Measurements from ENCODE around the gene NT5DC1. TPM values are rescaled to one million over a fixed set of nuclear protein-coding genes. Genes with fewer than 3 reads are reported as not detected.

Gene NT5DC1
- total and polyA plus RNA-seq, 2 experiments from 2014 or later, result 27.0 to 29.8 TPM

DNA sequence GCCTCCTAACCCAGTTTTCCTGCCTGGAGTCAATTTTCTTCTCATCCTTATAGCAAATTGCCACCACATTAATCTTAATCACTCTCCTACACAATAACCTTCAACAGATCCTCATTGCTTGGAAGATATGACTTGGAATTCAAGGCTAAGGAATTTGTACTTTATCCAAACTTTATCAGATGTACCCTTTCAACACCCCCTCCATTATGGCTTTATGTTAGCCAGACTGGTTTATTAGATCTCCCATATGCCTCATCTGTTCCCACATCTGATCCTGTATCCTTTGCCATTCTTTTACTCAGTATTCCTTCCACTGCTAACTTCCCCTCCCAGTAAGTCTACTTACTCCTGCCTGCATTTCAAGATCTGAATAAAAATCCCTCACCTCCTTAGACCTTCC lies 36.0 kb upstream of the NT5DC1 start (continued):
- TF ChIP-seq, protein P1, sequence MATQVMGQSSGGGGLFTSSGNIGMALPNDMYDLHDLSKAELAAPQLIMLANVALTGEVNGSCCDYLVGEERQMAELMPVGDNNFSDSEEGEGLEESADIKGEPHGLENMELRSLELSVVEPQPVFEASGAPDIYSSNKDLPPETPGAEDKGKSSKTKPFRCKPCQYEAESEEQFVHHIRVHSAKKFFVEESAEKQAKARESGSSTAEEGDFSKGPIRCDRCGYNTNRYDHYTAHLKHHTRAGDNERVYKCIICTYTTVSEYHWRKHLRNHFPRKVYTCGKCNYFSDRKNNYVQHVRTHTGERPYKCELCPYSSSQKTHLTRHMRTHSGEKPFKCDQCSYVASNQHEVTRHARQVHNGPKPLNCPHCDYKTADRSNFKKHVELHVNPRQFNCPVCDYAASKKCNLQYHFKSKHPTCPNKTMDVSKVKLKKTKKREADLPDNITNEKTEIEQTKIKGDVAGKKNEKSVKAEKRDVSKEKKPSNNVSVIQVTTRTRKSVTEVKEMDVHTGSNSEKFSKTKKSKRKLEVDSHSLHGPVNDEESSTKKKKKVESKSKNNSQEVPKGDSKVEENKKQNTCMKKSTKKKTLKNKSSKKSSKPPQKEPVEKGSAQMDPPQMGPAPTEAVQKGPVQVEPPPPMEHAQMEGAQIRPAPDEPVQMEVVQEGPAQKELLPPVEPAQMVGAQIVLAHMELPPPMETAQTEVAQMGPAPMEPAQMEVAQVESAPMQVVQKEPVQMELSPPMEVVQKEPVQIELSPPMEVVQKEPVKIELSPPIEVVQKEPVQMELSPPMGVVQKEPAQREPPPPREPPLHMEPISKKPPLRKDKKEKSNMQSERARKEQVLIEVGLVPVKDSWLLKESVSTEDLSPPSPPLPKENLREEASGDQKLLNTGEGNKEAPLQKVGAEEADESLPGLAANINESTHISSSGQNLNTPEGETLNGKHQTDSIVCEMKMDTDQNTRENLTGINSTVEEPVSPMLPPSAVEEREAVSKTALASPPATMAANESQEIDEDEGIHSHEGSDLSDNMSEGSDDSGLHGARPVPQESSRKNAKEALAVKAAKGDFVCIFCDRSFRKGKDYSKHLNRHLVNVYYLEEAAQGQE (IDR thresholded peaks at IDR 0.05; ENCODE audit: unreplicated experiment), result no peak

DNA sequence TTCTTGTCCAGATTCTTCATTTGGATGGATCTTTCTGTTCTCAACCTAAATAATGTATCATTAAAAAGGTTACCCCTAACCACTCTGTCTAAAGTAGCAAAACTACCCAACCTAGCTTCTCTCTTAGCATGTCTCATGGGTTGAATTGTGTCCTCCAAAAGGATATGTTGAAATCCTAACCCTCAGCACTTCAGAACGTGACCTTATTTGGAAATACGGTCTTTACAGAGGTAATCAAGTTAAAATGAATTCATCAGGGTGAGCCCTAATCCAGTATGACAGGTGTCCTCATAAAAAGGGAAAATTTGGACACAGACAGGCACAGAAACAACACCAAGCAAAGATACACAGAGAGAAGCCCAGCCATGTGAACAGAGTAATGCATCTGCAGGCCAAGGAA lies 33.9 kb upstream of the NT5DC1 start:
- TF ChIP-seq EZH2phosphoT487 (IDR thresholded peaks at IDR 0.05; ENCODE audit: unreplicated experiment) (no peak), STAT1 (IDR thresholded peaks at IDR 0.05; ENCODE audit: unreplicated experiment) (no peak), EZH2 (IDR thresholded peaks at IDR 0.05; ENCODE audit: low read depth, unreplicated experiment) (no peak), JUNB (IDR thresholded peaks at IDR 0.05; ENCODE audit: unreplicated experiment) (no peak), ETS1 (IDR thresholded peaks at IDR 0.05) (no peak), CREB1 (CRISPR knock-in tag; IDR thresholded peaks at IDR 0.05; ENCODE audit: low read depth) (no peak), ZNF331 (CRISPR knock-in tag; IDR thresholded peaks at IDR 0.05; ENCODE audit: low read depth) (no peak), NANOG (IDR thresholded peaks at IDR 0.05; ENCODE audit: borderline replicate concordance) (no peak), ZNF114 (CRISPR knock-in tag; IDR thresholded peaks at IDR 0.05) (no peak), POLR2AphosphoS5 (IDR thresholded peaks at IDR 0.05; ENCODE audit: low read depth) (no peak), CTCF (conservative IDR thresholded peaks at IDR 0.05; ENCODE audit: low read depth in 2 of 2) (no peak)
- TF ChIP-seq, protein P1 (IDR thresholded peaks at IDR 0.05; ENCODE audit: unreplicated experiment), result no peak
- Mint-ChIP-seq H3K36me3 (ENCODE audit: low read depth) (no peaks in the 10 kb centered on the region), H3K27ac (peak overlapping the region; percentile 3; the same call in 1 of the 2 replicates), H3K4me3 (no peak overlapping the region), H3K4me1 (peaks cover 16% of the 10 kb centered on the region), H3K9me3 (no peaks in the 10 kb centered on the region), H3K27me3 (ENCODE audit: insufficient read depth, low read depth, poor library complexity) (no peaks in the 10 kb centered on the region)
- no peak overlapping the region for H3K4me2 ChIP-seq
- H3K79me2 ChIP-seq (replicated peaks; ENCODE audit: insufficient read depth), result no peaks in the 10 kb centered on the region
- no peak overlapping the region for H3K27ac ChIP-seq (ENCODE audit: low read depth)
- H4K20me1 ChIP-seq (replicated peaks; ENCODE audit: insufficient read depth), result no peaks in the 10 kb centered on the region
- H3K27me3 ChIP-seq (ENCODE audit: insufficient read depth), result no peaks in the 10 kb centered on the region
- H3K4me1 ChIP-seq (ENCODE audit: insufficient read depth), result peaks cover 9% of the 10 kb centered on the region
- H3K4me3 ChIP-seq, result no peak overlapping the region
- H3K9me2 ChIP-seq (ENCODE audit: insufficient read depth), result no peaks in the 10 kb centered on the region
- no peak for ATAC-seq
- no peak for DNase-seq (ENCODE audit: low spot score)
- 0 out of 2 replicates have a peak overlapping the region, but pooled peaks have one; percentile 15 for H2AFZ ChIP-seq
- H3F3A ChIP-seq (replicated peaks; ENCODE audit: low read depth), result no peaks in the 10 kb centered on the region
- H3K36me3 ChIP-seq (ENCODE audit: insufficient read depth), result no peaks in the 10 kb centered on the region

All from GM23338 (cell line).